ENCODE results near the gene OPN1MW2.
"Not testable (repeated sequence)": the region's sequence is repeated elsewhere in the genome, so short reads cannot be mapped to it uniquely, and the experiment has no call there.

Gene OPN1MW2

DNA sequence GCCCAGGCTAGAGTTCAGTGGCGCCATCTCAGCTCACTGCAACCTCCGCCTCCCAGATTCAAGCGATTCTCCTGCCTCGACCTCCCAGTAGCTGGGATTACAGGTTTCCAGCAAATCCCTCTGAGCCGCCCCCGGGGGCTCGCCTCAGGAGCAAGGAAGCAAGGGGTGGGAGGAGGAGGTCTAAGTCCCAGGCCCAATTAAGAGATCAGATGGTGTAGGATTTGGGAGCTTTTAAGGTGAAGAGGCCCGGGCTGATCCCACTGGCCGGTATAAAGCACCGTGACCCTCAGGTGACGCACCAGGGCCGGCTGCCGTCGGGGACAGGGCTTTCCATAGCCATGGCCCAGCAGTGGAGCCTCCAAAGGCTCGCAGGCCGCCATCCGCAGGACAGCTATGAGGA is 37.7 kb downstream of the OPN1MW2 start, which contains the start of gene OPN1MW3:
Gene OPN1MW3, plus strand, starts transcription at position 301 of the 400 bp plus-strand sequence. Its CDS starts 38 bp downstream, at position 339.
- not testable (repeated sequence) for H3K4me3 ChIP-seq (ENCODE audit: low read depth, low read length)

GRCh38 chrX:154258711-154259110 is 39.2 kb downstream of the OPN1MW2 start:
- not testable (repeated sequence) for H3K4me3 ChIP-seq (ENCODE audit: low read depth, low read length); DNase-seq (ENCODE audit: low read depth)

More for the DNA sequence above, 37.7 kb downstream of the OPN1MW2 start, which contains the start of gene OPN1MW3:
- not testable (repeated sequence) for DNase-seq (ENCODE audit: low read depth)

- not testable (repeated sequence) for DNase-seq (ENCODE audit: low read depth)
Measured at GRCh38 chrX:154263072-154263471, 43.5 kb downstream of the OPN1MW2 start.

GRCh38 chrX:154269245-154269644 is 49.7 kb downstream of the OPN1MW2 start:
- not testable (repeated sequence) for H3K4me3 ChIP-seq (ENCODE audit: low read depth, low read length); DNase-seq (ENCODE audit: low read depth)

More at GRCh38 chrX:154263072-154263471, 43.5 kb downstream of the OPN1MW2 start:
- H3K4me3 ChIP-seq (ENCODE audit: low read depth, low read length) = not testable (repeated sequence)
